Upper lobe of left lung (tissue), 4 donors: ENCODE measurements around the gene TC2N.

Source experiments
- POLR2A ChIP-seq, 4 donors: fragments of 450-650 bp; IDR thresholded peaks; one replicate each; pipeline ENCODE4 v1.5.1; 2016 to 2017; ENCODE audit warnings: antibody characterized with exemption in 4 of 4, mild to moderate bottlenecking in 2 of 4
- POLR2AphosphoS5 ChIP-seq, 2 donors: sonication (generic); formaldehyde crosslinking; IDR thresholded peaks; one replicate each; pipeline ENCODE4 v1.5.1; 2017; ENCODE audit warnings: antibody characterized with exemption in 2 of 2

GRCh38 chr14:91778217-91778616, 89.1 kb downstream of the TC2N start:
- TF ChIP-seq POLR2A (IDR thresholded peaks at IDR 0.05) (no peak), POLR2AphosphoS5 (IDR thresholded peaks at IDR 0.05) (no peak)
